SU-DHL-6 (cell line): Measurements from ENCODE around the gene CKM.

ENCODE experiments used
- H2AFZ ChIP-seq: fragments of 200-600 bp; sonication (generic); 2 replicates; pipeline ENCODE4 v1.6.1; 2014; ENCODE audit warnings: low read depth, mild to moderate bottlenecking, moderate library complexity, mixed read lengths, antibody characterized with exemption, low read length; ENCODE audit not compliant: severe bottlenecking
- H3F3A ChIP-seq: fragments of 200-600 bp; shearing (Covaris generic); 2 replicates; pipeline ENCODE4 v1.6.0; 2016; ENCODE audit warnings: antibody characterized with exemption, mild to moderate bottlenecking; ENCODE audit not compliant: insufficient read depth
- H3K27ac ChIP-seq: fragments of 200-600 bp; sonication (generic); 2 replicates; pipeline ENCODE4 v1.5.1; 2016; ENCODE audit warnings: low read depth, mild to moderate bottlenecking, low read length, moderate library complexity, mixed read lengths
- H3K27me3 ChIP-seq: fragments of 200-600 bp; sonication (generic), shearing (Covaris generic); 2 replicates; pipeline ENCODE4 v1.6.0; 2014; ENCODE audit warnings: mild to moderate bottlenecking, low read length
- H3K36me3 ChIP-seq: fragments of 200-600 bp; sonication (generic); 2 replicates; pipeline ENCODE4 v1.6.1; 2014; ENCODE audit warnings: mild to moderate bottlenecking, low read length, mixed read lengths
- H3K4me2 ChIP-seq: fragments of 300-600, 200-600 bp; shearing (Covaris generic), sonication (generic); 2 replicates; pipeline ENCODE4 v1.6.0; 2014; ENCODE audit warnings: low read length, low read depth, mild to moderate bottlenecking; ENCODE audit not compliant: poor library complexity, severe bottlenecking
- H3K4me3 ChIP-seq: fragments of 200-600 bp; sonication (generic); 2 replicates; pipeline ENCODE4 v1.5.1; 2014; ENCODE audit warnings: antibody characterized with exemption, low read length, mild to moderate bottlenecking, mixed read lengths; ENCODE audit not compliant: insufficient read depth, poor library complexity, severe bottlenecking
- H3K79me2 ChIP-seq: fragments of 200-600 bp; sonication (generic); 2 replicates; pipeline ENCODE4 v1.6.1; 2014; ENCODE audit warnings: mild to moderate bottlenecking, low read length, moderate library complexity; ENCODE audit not compliant: insufficient read depth
- H3K9ac ChIP-seq: fragments of 200-600 bp; sonication (generic); 2 replicates; pipeline ENCODE4 v1.7.0; 2014; ENCODE audit warnings: mild to moderate bottlenecking, low read length
- H3K9me2 ChIP-seq: fragments of 200-600 bp; sonication (generic); replicated peaks from 2 replicates; pipeline ENCODE4 v1.6.1; 2014; ENCODE audit warnings: low read length; ENCODE audit not compliant: insufficient read depth
- H3K9me3 ChIP-seq: fragments of 200-600 bp; sonication (generic); 2 replicates; pipeline ENCODE4 v1.6.1; 2014; ENCODE audit warnings: low read length, mixed read lengths; ENCODE audit not compliant: insufficient read depth
- H4K20me1 ChIP-seq: fragments of 200-600 bp; sonication (generic); 2 replicates; pipeline ENCODE4 v1.6.1; 2014; ENCODE audit warnings: low read depth, mild to moderate bottlenecking, antibody characterized with exemption, low read length, moderate library complexity, mixed read lengths
- EZH2phosphoT487 ChIP-seq: fragments of 200-600 bp; sonication (generic), shearing (Covaris generic); conservative IDR thresholded peaks from 2 replicates; pipeline ENCODE4 v1.6.1; 2018; ENCODE audit warnings: mild to moderate bottlenecking, antibody characterized with exemption, low read length, moderate library complexity, mixed read lengths
- TF ChIP-seq, protein P1 (sequence below): fragments of 200-600 bp; sonication (generic); IDR thresholded peaks from one replicate; pipeline ENCODE4 v1.5.1; 2017; ENCODE audit warnings: antibody characterized with exemption, mild to moderate bottlenecking, low read length, moderate library complexity; ENCODE audit not compliant: insufficient read depth, poor library complexity, severe bottlenecking

The CKM gene

DNA sequence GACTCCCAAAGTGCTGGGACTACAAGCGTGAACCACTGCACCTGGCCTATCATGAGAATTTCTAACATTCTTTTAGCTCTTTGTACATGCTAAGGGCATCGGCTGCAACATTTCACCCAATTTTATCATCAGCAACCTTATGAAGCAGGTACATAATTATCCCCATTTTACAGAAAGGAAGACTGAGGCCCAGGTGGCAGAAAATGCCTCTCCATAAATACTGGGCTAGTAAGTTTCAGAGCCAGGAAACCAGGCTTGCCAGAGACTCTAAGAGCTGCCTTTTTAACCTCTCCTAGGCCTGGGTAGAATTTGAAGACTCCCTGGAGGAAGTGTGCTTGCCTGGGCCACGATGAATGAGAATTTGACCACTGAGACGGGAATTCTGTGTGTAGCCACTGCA, 45.5 kb upstream of the CKM start:
- H3K4me3 ChIP-seq, result no peak overlapping the region
- H3K9me3 ChIP-seq, result no peaks in the 10 kb centered on the region
- no peak for TF ChIP-seq EZH2phosphoT487
- TF ChIP-seq, protein P1, sequence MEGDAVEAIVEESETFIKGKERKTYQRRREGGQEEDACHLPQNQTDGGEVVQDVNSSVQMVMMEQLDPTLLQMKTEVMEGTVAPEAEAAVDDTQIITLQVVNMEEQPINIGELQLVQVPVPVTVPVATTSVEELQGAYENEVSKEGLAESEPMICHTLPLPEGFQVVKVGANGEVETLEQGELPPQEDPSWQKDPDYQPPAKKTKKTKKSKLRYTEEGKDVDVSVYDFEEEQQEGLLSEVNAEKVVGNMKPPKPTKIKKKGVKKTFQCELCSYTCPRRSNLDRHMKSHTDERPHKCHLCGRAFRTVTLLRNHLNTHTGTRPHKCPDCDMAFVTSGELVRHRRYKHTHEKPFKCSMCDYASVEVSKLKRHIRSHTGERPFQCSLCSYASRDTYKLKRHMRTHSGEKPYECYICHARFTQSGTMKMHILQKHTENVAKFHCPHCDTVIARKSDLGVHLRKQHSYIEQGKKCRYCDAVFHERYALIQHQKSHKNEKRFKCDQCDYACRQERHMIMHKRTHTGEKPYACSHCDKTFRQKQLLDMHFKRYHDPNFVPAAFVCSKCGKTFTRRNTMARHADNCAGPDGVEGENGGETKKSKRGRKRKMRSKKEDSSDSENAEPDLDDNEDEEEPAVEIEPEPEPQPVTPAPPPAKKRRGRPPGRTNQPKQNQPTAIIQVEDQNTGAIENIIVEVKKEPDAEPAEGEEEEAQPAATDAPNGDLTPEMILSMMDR, result no peak
- H3K4me2 ChIP-seq, result no peak overlapping the region
- no peaks in the 10 kb centered on the region for H3K79me2 ChIP-seq
- H3K9ac ChIP-seq, result no peak overlapping the region
- H3K27me3 ChIP-seq, result no peaks in the 10 kb centered on the region
- no peaks in the 10 kb centered on the region for H3K9me2 ChIP-seq
- no peak overlapping the region for H2AFZ ChIP-seq
- H3K36me3 ChIP-seq, result no peaks in the 10 kb centered on the region
- no peaks in the 10 kb centered on the region for H3F3A ChIP-seq
- no peak overlapping the region for H3K27ac ChIP-seq
- no peaks in the 10 kb centered on the region for H4K20me1 ChIP-seq

- Histone ChIP-seq H3K27ac (no peak overlapping the region), H3K4me2 (no peak overlapping the region), H3K9me2 (no peaks in the 10 kb centered on the region), H4K20me1 (no peaks in the 10 kb centered on the region), H3K4me3 (no peak overlapping the region), H3K9me3 (no peaks in the 10 kb centered on the region), H3K27me3 (no peaks in the 10 kb centered on the region), H3K79me2 (no peaks in the 10 kb centered on the region), H3F3A (no peaks in the 10 kb centered on the region), H3K36me3 (no peaks in the 10 kb centered on the region), H2AFZ (no peak overlapping the region), H3K9ac (no peak overlapping the region)
- TF ChIP-seq EZH2phosphoT487, result no peak
- TF ChIP-seq, protein P1, result no peak
Observed at GRCh38 chr19:45364696-45365095, 42.0 kb upstream of the CKM start.

DNA sequence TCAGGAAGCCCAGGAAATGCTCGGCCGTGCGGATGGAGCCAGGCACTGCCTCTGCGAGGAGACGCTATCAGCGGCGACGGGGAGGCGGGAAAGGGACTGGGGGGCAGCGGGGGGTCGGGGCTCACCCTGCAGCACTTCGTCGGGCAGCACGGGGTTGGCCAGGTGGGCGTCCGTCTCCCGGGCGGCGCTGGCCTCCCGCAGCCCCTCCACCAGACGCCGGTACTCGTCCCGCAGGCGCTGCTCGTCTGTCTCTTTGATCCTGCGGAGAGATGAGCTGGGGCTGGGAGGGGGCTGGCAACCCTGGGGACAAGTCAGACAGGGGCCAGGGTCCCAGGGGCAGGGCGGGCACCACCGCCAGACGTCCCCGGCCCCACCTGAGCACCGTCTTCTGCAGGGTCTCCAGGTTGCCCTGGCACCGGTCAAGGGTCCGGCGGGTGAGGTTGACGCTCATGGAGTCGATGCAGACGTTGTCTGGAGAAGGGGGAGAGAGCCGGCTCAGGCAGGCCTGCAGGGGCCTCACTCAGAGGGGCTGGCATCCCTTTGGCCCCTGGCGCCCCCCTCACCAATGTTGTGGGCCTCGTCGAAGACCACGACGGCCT, 41.3 kb upstream of the CKM start:
- no peak for TF ChIP-seq EZH2phosphoT487
- TF ChIP-seq, protein P1, result no peak
- no peak overlapping the region for H3K4me3 ChIP-seq
- H3K27ac ChIP-seq, result no peak overlapping the region
- H3K79me2 ChIP-seq, result no peaks in the 10 kb centered on the region
- no peaks in the 10 kb centered on the region for H3F3A ChIP-seq
- no peaks in the 10 kb centered on the region for H3K27me3 ChIP-seq
- no peak overlapping the region for H3K9ac ChIP-seq
- no peaks in the 10 kb centered on the region for H3K9me3 ChIP-seq
- H4K20me1 ChIP-seq, result no peaks in the 10 kb centered on the region
- no peaks in the 10 kb centered on the region for H3K36me3 ChIP-seq
- no peak overlapping the region for H3K4me2 ChIP-seq
- no peaks in the 10 kb centered on the region for H3K9me2 ChIP-seq
- H2AFZ ChIP-seq, result no peak overlapping the region
